GM10266 (cell line): ENCODE data around the gene RALY.

Experiments
- DNase-seq: peaks from one replicate; pipeline ENCODE4 v3.0.0; 2012; ENCODE audit errors: extremely low spot score
- CTCF ChIP-seq: IDR thresholded peaks from 2 replicates; pipeline ENCODE4 v1.5.1; 2012; ENCODE audit warnings: mild to moderate bottlenecking, low read depth; ENCODE audit not compliant: control insufficient read depth, insufficient read depth; ENCODE audit errors: missing control alignments

RALY gene

GRCh38 chr20:34006619-34007018, 12.9 kb downstream of the RALY start:
- TF ChIP-seq CTCF, result no peak

GRCh38 chr20:34008477-34008876, 14.8 kb downstream of the RALY start:
- no peak for DNase-seq

More at GRCh38 chr20:34006619-34007018, 12.9 kb downstream of the RALY start:
- no peak for DNase-seq

GRCh38 chr20:34010405-34010931, 16.8 kb downstream of the RALY start:
- DNase-seq, result no peak
- TF ChIP-seq CTCF, result no peak

More at GRCh38 chr20:34008477-34008876, 14.8 kb downstream of the RALY start:
- no peak for TF ChIP-seq CTCF

GRCh38 chr20:34011275-34011674, 17.6 kb downstream of the RALY start:
- no peak for TF ChIP-seq CTCF
- no peak for DNase-seq

- no peak for DNase-seq
These were observed 18.6 kb downstream of the RALY start for GRCh38 chr20:34012330-34012729.

GRCh38 chr20:34012735-34013134, 19.0 kb downstream of the RALY start:
- TF ChIP-seq CTCF, result no peak
- no peak for DNase-seq

More at GRCh38 chr20:34012330-34012729, 18.6 kb downstream of the RALY start:
- no peak for TF ChIP-seq CTCF

- TF ChIP-seq CTCF, result no peak
- no peak for DNase-seq
These were observed 19.8 kb downstream of the RALY start for GRCh38 chr20:34013554-34013953.
